HepG2 (cell line): Measurements from ENCODE around the gene KCNAB2. TPM values are rescaled to one million over a fixed set of nuclear protein-coding genes. Genes with fewer than 3 reads are reported as not detected.

Source experiments
- ATAC-seq: fragments of 200-7000 bp; cut with Tn5 transposase; 3 replicates; pipeline ENCODE4 v1.9.1; 2020; ENCODE audit warnings: mild to moderate bottlenecking, moderate library complexity
- BruUV-seq: library from RNA; stranded (reverse); fragments of 400-500 nt; replicated peaks from 2 replicates; lab custom pipeline; 2021; lab: Mats Ljungman, UMichigan
- CTCF ChIA-PET: fragments of 300-600 bp; formaldehyde crosslinking; extraction: SDS; loops from one replicate; lab custom pipeline; 2021; ENCODE audit warnings: low total read pairs, inconsistent platforms, low intra/inter-chr PET ratio; lab: Yijun Ruan, JAX
- POLR2A ChIA-PET: fragments of 350-600 bp; sonication (Branson Sonifier 250); formaldehyde crosslinking; loops from one replicate; lab custom pipeline; 2020; ENCODE audit warnings: antibody characterized with exemption, inconsistent platforms; lab: Yijun Ruan, JAX
- DNase-seq: peaks from one replicate; pipeline ENCODE4 v3.0.0-alpha.2; 2015; ENCODE audit warnings: low spot score
- FAIRE-seq: peaks from 3 replicates; lab custom pipeline; 2011; peaks lifted over from hg19 to GRCh38; lab: Jason Lieb, UNC
- H2AFZ ChIP-seq: one replicate; pipeline ENCODE4 v1.6.1; 2011; ENCODE audit warnings: low read length, inconsistent platforms
- H3K27ac ChIP-seq: fragments of 300-600 bp; 3 replicates; pipeline ENCODE4 v1.8.0; 2011; ENCODE audit warnings: mixed run types, mild to moderate bottlenecking, mixed read lengths, low read length, inconsistent platforms; ENCODE audit not compliant: insufficient read depth; ENCODE audit errors: extremely low read length
- H3K27me3 ChIP-seq, 2 experiments: fragments of 200-600 bp in 1 of 2; 2 replicates in 1 of 2; 3 replicates in 1 of 2; pipeline versions ENCODE4 v1.6.0 to v1.8.0; 2011; ENCODE audit warnings: low read length in 2 of 2, mild to moderate bottlenecking in 2 of 2, moderate library complexity in 2 of 2, inconsistent platforms in 1 of 2; ENCODE audit not compliant: insufficient read depth in 2 of 2, control insufficient read depth in 1 of 2
- H3K36me3 ChIP-seq, 2 experiments: fragments of 200-600 bp in 1 of 2; replicated peaks in 1 of 2; 2 replicates in 1 of 2; 3 replicates in 1 of 2; pipeline versions ENCODE4 v1.5.1 to v1.8.0; 2011; ENCODE audit warnings: low read length in 2 of 2, inconsistent platforms in 1 of 2; ENCODE audit not compliant: insufficient read depth in 2 of 2, control insufficient read depth in 1 of 2
- H3K4me1 ChIP-seq: 2 replicates; pipeline ENCODE4 v1.5.1; 2012; ENCODE audit warnings: low read length, inconsistent platforms; ENCODE audit not compliant: insufficient read depth
- H3K4me2 ChIP-seq: 2 replicates; pipeline ENCODE4 v1.6.0; 2011; ENCODE audit warnings: low read depth, low read length, inconsistent platforms
- H3K4me3 ChIP-seq, 3 experiments: fragments of 200-600 bp in 1 of 3; sonication (generic), shearing (Covaris generic) in 1 of 3; replicated peaks in 1 of 3; 2 replicates each; pipeline ENCODE4 v1.5.1; 2011 to 2016; ENCODE audit warnings: low read length in 3 of 3, inconsistent platforms in 2 of 3, low read depth in 2 of 3, mild to moderate bottlenecking in 2 of 3, control low read depth in 1 of 3, mixed read lengths in 1 of 3; ENCODE audit not compliant: insufficient read depth in 1 of 3
- H3K79me2 ChIP-seq: one replicate; pipeline ENCODE4 v1.6.1; 2011; ENCODE audit warnings: low read length, inconsistent platforms; ENCODE audit not compliant: insufficient read depth
- H3K9ac ChIP-seq: 2 replicates; pipeline ENCODE4 v1.6.0; 2011; ENCODE audit warnings: mild to moderate bottlenecking, low read depth, low read length, inconsistent platforms; ENCODE audit not compliant: insufficient read depth
- H3K9me3 ChIP-seq: 2 replicates; pipeline ENCODE4 v1.5.1; 2012; ENCODE audit warnings: mild to moderate bottlenecking, low read length
- H4K20me1 ChIP-seq: 2 replicates; pipeline ENCODE4 v1.6.0; 2011; ENCODE audit warnings: inconsistent platforms, mild to moderate bottlenecking, low read length, moderate library complexity; ENCODE audit not compliant: insufficient read depth
- ARHGAP35 ChIP-seq: sonication (generic); formaldehyde crosslinking; IDR thresholded peaks from 2 replicates; pipeline ENCODE4 v1.9.0; 2022; ENCODE audit warnings: mild to moderate bottlenecking, inconsistent platforms, moderate library complexity, missing genetic modification reagents, borderline replicate concordance
- BATF2 ChIP-seq: sonication (generic); formaldehyde crosslinking; IDR thresholded peaks from 2 replicates; pipeline ENCODE4 v1.8.0; 2022; ENCODE audit warnings: mild to moderate bottlenecking, missing genetic modification reagents, moderate library complexity
- DPF2 ChIP-seq: sonication (generic); formaldehyde crosslinking; IDR thresholded peaks from 2 replicates; pipeline ENCODE4 v1.4.0; 2020; ENCODE audit warnings: mild to moderate bottlenecking, low read depth, missing genetic modification reagents, borderline replicate concordance
- ESRRA ChIP-seq: sonication (generic); formaldehyde crosslinking; IDR thresholded peaks from 2 replicates; pipeline ENCODE4 v1.5.1; 2020; ENCODE audit warnings: mild to moderate bottlenecking, low read depth, missing genetic modification reagents
- NONO ChIP-seq, 2 experiments: fragments of 450-650 bp in 1 of 2; sonication (generic) in 1 of 2; formaldehyde crosslinking in 1 of 2; IDR thresholded peaks in 1 of 2; conservative IDR thresholded peaks in 1 of 2; 2 replicates each; pipeline versions ENCODE4 v1.6.1 to v1.8.0; 2017 to 2022; ENCODE audit warnings: mild to moderate bottlenecking in 1 of 2, missing genetic modification reagents in 1 of 2, moderate library complexity in 1 of 2
- NR2F6 ChIP-seq, 2 experiments: IDR thresholded peaks; 2 replicates each; pipeline ENCODE4 v1.6.1; 2016; ENCODE audit warnings: antibody characterized with exemption in 1 of 2, mild to moderate bottlenecking in 1 of 2
- ONECUT2 ChIP-seq: sonication (generic); formaldehyde crosslinking; IDR thresholded peaks from 2 replicates; pipeline ENCODE4 v1.4.0; 2020; ENCODE audit warnings: missing genetic modification reagents
- SMC3 ChIP-seq: IDR thresholded peaks from 2 replicates; pipeline ENCODE4 v1.6.1; 2011; ENCODE audit warnings: low read length, improper control_type of control experiment
- SP1 ChIP-seq, 2 experiments: fragments of 450-650 bp in 1 of 2; sonication (generic) in 1 of 2; formaldehyde crosslinking in 1 of 2; IDR thresholded peaks; 2 replicates each; pipeline versions ENCODE4 v1.4.0 to v1.6.1; 2016 to 2020; ENCODE audit warnings: missing genetic modification reagents in 1 of 2
- ZNF280D ChIP-seq: sonication (generic); formaldehyde crosslinking; IDR thresholded peaks from 2 replicates; pipeline ENCODE4 v1.5.1; 2020; ENCODE audit warnings: mild to moderate bottlenecking, missing genetic modification reagents
- ZSCAN31 ChIP-seq: sonication (generic); formaldehyde crosslinking; IDR thresholded peaks from 2 replicates; pipeline ENCODE4 v1.5.0; 2020; ENCODE audit warnings: low read depth, mild to moderate bottlenecking, missing genetic modification reagents
- WGBS: methylation state at CpG from one replicate; pipeline ENCODE4 v1.1.6; 2017; ENCODE audit warnings: low lambda C conversion rate; 5-methylcytosine and 5-hydroxymethylcytosine counted together
- in situ Hi-C: cut with HindIII; loops from 2 replicates; pipeline ENCODE4 v1.10.0; 2017; ENCODE audit warnings: low pct_unique_long_range_greater_than_20kb; ENCODE audit not compliant: extremely low pct_ligation_motif_present
- intact Hi-C: fragments of 100-400 bp; cut with micrococcal nuclease; formaldehyde crosslinking; loops from one replicate; pipeline ENCODE4 v1.10.0; 2022; ENCODE audit not compliant: unreplicated experiment
- polyA plus RNA-seq, 8 experiments: library from polyadenylated mRNA; depleted of rRNA in 3 of 8; stranded (reverse) in 7 of 8; unstranded in 1 of 8; fragments of >200 nt; fragmentation: Illumina TruSeq in 4 of 8; extraction: Trizol in 4 of 8; gene quantifications; 2 replicates each; pipeline versions ENCODE4 v1.2.1 to v1.2.3, GENCODE V29; 2011 to 2016; ENCODE audit warnings: low read depth in 4 of 8, missing spikeins in 1 of 8, mixed read lengths in 1 of 8; ENCODE audit not compliant: insufficient read depth in 1 of 8
- total RNA-seq, 5 experiments: library from RNA; depleted of rRNA; stranded (reverse); fragments of >200 nt; fragmentation: Illumina TruSeq; extraction: Trizol; gene quantifications; 2 replicates each; pipeline ENCODE4 v1.2.3, GENCODE V29; 2016; ENCODE audit warnings: low read depth in 1 of 5

The KCNAB2 gene
- total and polyA plus RNA-seq, 2 of the 13 experiments (the other 11 are each of a cell fraction or from before 2014, with no cell fraction given): 6.2 to 8.8 TPM

GRCh38 chr1:6066680-6067079 is 21.0 kb downstream of the KCNAB2 start:
- no peaks in the 10 kb centered on the region for H3K9me3 ChIP-seq
- H3K4me2 ChIP-seq: no peak overlapping the region
- DNase-seq: no peak
- no peak overlapping the region for H3K4me3 ChIP-seq
- WGBS: 65% methylated on average over 3 of the region's 8 CpGs
- H3K4me1 ChIP-seq: no peaks in the 10 kb centered on the region
- in situ Hi-C loops: no loop called here
- H3K27ac ChIP-seq: no peak overlapping the region
- BruUV-seq: no TSS peak
- ATAC-seq: no peak
- no peaks in the 10 kb centered on the region for H3K36me3 ChIP-seq
- TF ChIP-seq ONECUT2 (no peak), BATF2 (CRISPR knock-in tag) (no peak), NONO (IDR thresholded peaks at IDR 0.05) (no peak), NONO (CRISPR knock-in tag; conservative IDR thresholded peaks at IDR 0.05) (no peak), ARHGAP35 (no peak), DPF2 (CRISPR knock-in tag) (no peak), SP1 (IDR thresholded peaks at IDR 0.05) (no peak), SP1 (CRISPR knock-in tag; IDR thresholded peaks at IDR 0.05) (no peak), SMC3 (no peak), ZSCAN31 (CRISPR knock-in tag) (no peak), ZNF280D (CRISPR knock-in tag) (no peak), ESRRA (no peak), NR2F6 (IDR thresholded peaks at IDR 0.05) (no peak), NR2F6 (CRISPR knock-in tag; IDR thresholded peaks at IDR 0.05) (no peak)
- intact Hi-C loops: no loop called here
- H3K79me2 ChIP-seq: no peaks in the 10 kb centered on the region
- FAIRE-seq: no peak
- H4K20me1 ChIP-seq: no peaks in the 10 kb centered on the region
- H3K27me3 ChIP-seq: peaks cover 0 to 1% of the 10 kb centered on the region in 2 experiments; a peak in 2 of 5 replicates
- H3K9ac ChIP-seq: no peak overlapping the region
- H2AFZ ChIP-seq: no peak overlapping the region
- ChIA-PET CTCF (no interaction called here), POLR2A (no interaction called here)
